Activated CD8-positive, alpha-beta T cell treated with anti-CD3 and anti-CD28 coated beads for 36 hours (primary cell): ENCODE results near the gene CHD1. TPM values are rescaled to one million over a fixed set of nuclear protein-coding genes. Genes with fewer than 3 reads are reported as not detected.
A peak's percentile ranks its signal among the peaks of the same experiment; 100 is the strongest.

ENCODE experiments used
- ATAC-seq: fragments of 200-7000 bp; cut with Tn5 transposase; one replicate; pipeline ENCODE4 v1.10.0; 2021; ENCODE audit warnings: mild to moderate bottlenecking, moderate library complexity
- CTCF ChIA-PET: fragments of 350-600 bp; sonication (Branson Sonifier 250); formaldehyde crosslinking; loops from one replicate; lab custom pipeline; 2021; ENCODE audit warnings: antibody characterized with exemption; lab: Charles Lee
- POLR2A ChIA-PET: fragments of 350-600 bp; sonication (Branson Sonifier 250); formaldehyde crosslinking; loops from one replicate; lab custom pipeline; 2021; ENCODE audit warnings: antibody characterized with exemption; lab: Charles Lee
- DNase-seq: peaks from one replicate; pipeline ENCODE4 v3.0.0-alpha.2; 2020
- H3K27ac Mint-ChIP-seq: one replicate; pipeline ENCODE4 v1.8.0; 2021; ENCODE audit warnings: mild to moderate bottlenecking, mixed read lengths
- H3K27me3 Mint-ChIP-seq: one replicate; pipeline ENCODE4 v1.8.0; 2021; ENCODE audit warnings: mixed read lengths
- H3K36me3 Mint-ChIP-seq: one replicate; pipeline ENCODE4 v1.8.0; 2021; ENCODE audit warnings: low read depth, mixed read lengths
- H3K4me1 Mint-ChIP-seq: one replicate; pipeline ENCODE4 v1.8.0; 2021; ENCODE audit warnings: low read depth, mixed read lengths
- H3K4me3 Mint-ChIP-seq: one replicate; pipeline ENCODE4 v1.8.0; 2021; ENCODE audit warnings: mild to moderate bottlenecking, moderate library complexity, mixed read lengths
- H3K9me3 Mint-ChIP-seq: one replicate; pipeline ENCODE4 v1.8.0; 2021; ENCODE audit warnings: mixed read lengths
- intact Hi-C: fragments of 100-400 bp; cut with micrococcal nuclease; formaldehyde crosslinking; loops from one replicate; pipeline ENCODE4 v1.10.0; 2022
- total RNA-seq, 2 experiments: library from RNA; stranded (reverse); gene quantifications; one replicate each; pipeline ENCODE4 v1.2.3, GENCODE V29; 2021
- TF ChIP-seq, protein P1 (sequence below): fragments of 200-600 bp; IDR thresholded peaks from one replicate; pipeline ENCODE4 v1.8.0; 2022; ENCODE audit warnings: antibody characterized with exemption, mild to moderate bottlenecking

CHD1 gene
- total RNA-seq, 2 experiments from 2014 or later = 52.0 to 52.8 TPM

DNA sequence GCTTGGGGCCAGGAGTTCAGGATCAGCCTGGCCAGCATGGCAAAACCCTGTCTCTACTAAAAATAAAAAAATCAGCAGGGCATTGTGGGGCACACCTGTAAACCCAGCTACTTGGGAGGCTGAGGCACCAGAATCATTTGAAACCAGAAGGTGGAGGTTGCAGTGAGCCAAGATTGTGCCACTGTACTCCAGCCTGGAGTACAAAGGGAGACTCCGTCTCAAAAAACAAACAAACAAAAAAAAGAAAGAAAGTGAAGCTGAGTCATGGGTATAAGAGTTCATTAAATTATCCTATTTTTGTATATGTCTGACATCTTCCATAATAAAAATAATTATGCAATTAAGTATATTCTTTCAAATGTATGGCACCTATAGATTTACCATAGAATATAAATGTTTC, 37.2 kb downstream of the CHD1 start:
- ATAC-seq (no peak), DNase-seq (no peak)
- Mint-ChIP-seq H3K9me3 (no peaks in the 10 kb centered on the region), H3K27me3 (no peaks in the 10 kb centered on the region), H3K36me3 (peaks cover 51% of the 10 kb centered on the region), H3K4me3 (no peak overlapping the region), H3K4me1 (no peaks in the 10 kb centered on the region), H3K27ac (no peak overlapping the region)
- POLR2A ChIA-PET = interaction anchor here (0.6 kb wide), 1 partner anchor 793 kb away, joined by 3 read pairs; no protein-coding TSS in a partner anchor
- intact Hi-C loops = no loop called here
- TF ChIP-seq, protein P1, sequence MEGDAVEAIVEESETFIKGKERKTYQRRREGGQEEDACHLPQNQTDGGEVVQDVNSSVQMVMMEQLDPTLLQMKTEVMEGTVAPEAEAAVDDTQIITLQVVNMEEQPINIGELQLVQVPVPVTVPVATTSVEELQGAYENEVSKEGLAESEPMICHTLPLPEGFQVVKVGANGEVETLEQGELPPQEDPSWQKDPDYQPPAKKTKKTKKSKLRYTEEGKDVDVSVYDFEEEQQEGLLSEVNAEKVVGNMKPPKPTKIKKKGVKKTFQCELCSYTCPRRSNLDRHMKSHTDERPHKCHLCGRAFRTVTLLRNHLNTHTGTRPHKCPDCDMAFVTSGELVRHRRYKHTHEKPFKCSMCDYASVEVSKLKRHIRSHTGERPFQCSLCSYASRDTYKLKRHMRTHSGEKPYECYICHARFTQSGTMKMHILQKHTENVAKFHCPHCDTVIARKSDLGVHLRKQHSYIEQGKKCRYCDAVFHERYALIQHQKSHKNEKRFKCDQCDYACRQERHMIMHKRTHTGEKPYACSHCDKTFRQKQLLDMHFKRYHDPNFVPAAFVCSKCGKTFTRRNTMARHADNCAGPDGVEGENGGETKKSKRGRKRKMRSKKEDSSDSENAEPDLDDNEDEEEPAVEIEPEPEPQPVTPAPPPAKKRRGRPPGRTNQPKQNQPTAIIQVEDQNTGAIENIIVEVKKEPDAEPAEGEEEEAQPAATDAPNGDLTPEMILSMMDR = no peak
- CTCF ChIA-PET = interaction anchor here (0.9 kb wide), 1 partner anchor 16 kb away, joined by 3 read pairs; no protein-coding TSS in a partner anchor

DNA sequence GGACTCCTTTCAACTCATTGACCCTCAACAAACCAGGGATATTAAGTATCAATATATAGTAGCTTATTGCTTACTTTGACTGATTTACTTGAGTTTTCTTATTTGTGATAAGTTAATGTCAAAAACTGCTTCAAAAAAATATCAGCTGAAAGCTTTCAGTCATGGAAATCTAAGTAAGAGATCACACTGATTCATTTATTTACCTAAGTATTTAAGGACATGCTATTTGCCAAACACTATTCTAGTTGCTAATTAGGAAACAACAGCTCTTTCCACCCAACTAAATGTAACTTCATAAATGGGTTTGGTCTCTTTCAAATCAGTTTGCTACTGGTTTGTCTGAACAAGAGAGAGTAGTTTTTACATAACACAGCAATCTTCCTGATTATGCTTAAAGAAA, 48.2 kb downstream of the CHD1 start:
- peaks cover 11% of the 10 kb centered on the region for H3K4me1 Mint-ChIP-seq
- no peaks in the 10 kb centered on the region for H3K27me3 Mint-ChIP-seq
- peaks cover 47% of the 10 kb centered on the region for H3K36me3 Mint-ChIP-seq
- intact Hi-C loops = no loop called here
- CTCF ChIA-PET = interaction anchor here (0.8 to 2.4 kb wide), 2 partner anchors 12 to 14 kb away, joined by 3 to 7 read pairs; no protein-coding TSS in a partner anchor
- POLR2A ChIA-PET = no interaction called here
- no peak overlapping the region for H3K4me3 Mint-ChIP-seq
- DNase-seq = no peak
- no peak overlapping the region for H3K27ac Mint-ChIP-seq
- no peak for ATAC-seq
- no peaks in the 10 kb centered on the region for H3K9me3 Mint-ChIP-seq
- TF ChIP-seq, protein P1 = no peak

DNA sequence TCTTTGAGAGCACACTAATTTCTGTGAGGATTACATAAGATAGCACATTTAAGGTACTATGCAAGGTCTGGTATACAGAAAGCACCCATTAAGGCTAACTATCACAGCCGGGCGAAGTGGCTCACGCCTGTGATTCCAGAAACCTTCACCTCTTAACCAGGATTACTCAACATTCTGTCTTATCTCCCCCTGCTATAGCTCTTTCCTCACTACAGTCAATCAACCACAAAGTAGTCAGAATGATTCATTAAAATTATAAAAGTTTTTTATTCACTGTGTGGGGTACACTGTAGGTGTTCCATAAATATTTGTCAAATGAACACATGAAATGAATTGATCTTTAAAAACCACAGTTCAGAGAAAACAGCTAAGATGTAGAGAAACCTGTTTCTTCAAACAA, 48.7 kb downstream of the CHD1 start:
- DNase-seq = peak; percentile 19
- TF ChIP-seq, protein P1 = no peak
- peaks cover 11% of the 10 kb centered on the region for H3K4me1 Mint-ChIP-seq
- ChIA-PET CTCF (interaction anchor here (0.8 to 2.4 kb wide), 2 partner anchors 13 to 14 kb away, joined by 3 to 7 read pairs; no protein-coding TSS in a partner anchor), POLR2A (no interaction called here)
- peaks cover 47% of the 10 kb centered on the region for H3K36me3 Mint-ChIP-seq
- ATAC-seq = peak; percentile 77
- intact Hi-C loops = no loop called here
- no peaks in the 10 kb centered on the region for H3K9me3 Mint-ChIP-seq
- no peak overlapping the region for H3K27ac Mint-ChIP-seq
- no peak overlapping the region for H3K4me3 Mint-ChIP-seq
- no peaks in the 10 kb centered on the region for H3K27me3 Mint-ChIP-seq

DNA sequence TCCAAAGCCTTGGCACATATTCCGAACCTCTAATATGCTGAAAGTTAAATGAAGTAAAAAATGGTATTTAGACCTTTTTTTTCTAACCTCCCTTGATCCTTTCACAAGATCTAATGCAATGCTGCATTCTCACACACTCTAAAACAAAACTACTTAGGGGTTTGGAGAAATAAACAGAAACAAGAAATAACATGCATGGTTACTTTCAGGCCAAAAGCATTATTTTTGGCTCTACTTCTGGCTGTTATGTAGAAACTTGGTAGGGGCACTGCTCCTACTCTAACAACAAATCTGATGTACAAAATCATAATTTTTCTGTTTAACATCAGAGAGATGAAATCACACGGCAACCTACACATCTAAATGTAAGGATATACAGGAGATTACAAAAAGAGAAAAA, 51.2 kb downstream of the CHD1 start:
- intact Hi-C loops = no loop called here
- CTCF ChIA-PET = interaction anchor here (1.0 to 1.1 kb wide), 2 partner anchors 30 to 38 kb away, joined by 3 to 4 read pairs; no protein-coding TSS in a partner anchor
- POLR2A ChIA-PET = no interaction called here
- no peak for ATAC-seq
- Mint-ChIP-seq H3K9me3 (no peaks in the 10 kb centered on the region), H3K27ac (peak overlapping the region; percentile 59), H3K36me3 (peaks cover 48% of the 10 kb centered on the region), H3K4me3 (no peak overlapping the region), H3K4me1 (peaks cover 11% of the 10 kb centered on the region), H3K27me3 (no peaks in the 10 kb centered on the region)
- TF ChIP-seq, protein P1 = no peak
- no peak for DNase-seq

DNA sequence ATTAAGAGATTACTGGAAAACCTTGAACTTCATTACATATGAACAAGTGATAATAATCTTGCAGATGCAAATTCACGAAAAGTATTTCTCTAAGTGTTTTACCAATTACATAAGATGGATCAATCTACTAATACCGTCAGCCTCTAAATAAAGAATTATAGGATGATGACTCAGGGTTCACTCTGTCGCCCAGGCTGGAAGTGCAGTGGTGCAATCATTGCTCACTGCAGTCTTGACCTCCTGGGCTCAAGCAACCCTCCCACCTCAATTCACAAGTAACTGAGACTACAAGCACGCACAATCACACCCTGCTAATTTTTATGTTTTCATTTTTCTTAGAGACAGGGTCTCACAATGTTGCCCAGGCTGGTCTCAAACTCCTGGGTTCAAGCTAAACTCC, 56.1 kb downstream of the CHD1 start:
- intact Hi-C loops = no loop called here
- TF ChIP-seq, protein P1 = no peak
- Mint-ChIP-seq H3K9me3 (no peaks in the 10 kb centered on the region), H3K4me1 (no peaks in the 10 kb centered on the region), H3K27ac (no peak overlapping the region), H3K27me3 (no peaks in the 10 kb centered on the region), H3K36me3 (peaks cover 44% of the 10 kb centered on the region), H3K4me3 (no peak overlapping the region)
- DNase-seq (no peak), ATAC-seq (no peak)
- ChIA-PET POLR2A (interaction anchor here (1.7 kb wide), 1 partner anchor 9 kb away, joined by 3 read pairs; no protein-coding TSS in a partner anchor), CTCF (no interaction called here)
